Measurements from ENCODE around the gene CHRND. TPM values are rescaled to one million over a fixed set of nuclear protein-coding genes. Genes with fewer than 3 reads are reported as not detected.
A peak's percentile ranks its signal among the peaks of the same experiment; 100 is the strongest.

Gene CHRND
- total RNA-seq, 1 donor from 2014 or later: not detected

DNA sequence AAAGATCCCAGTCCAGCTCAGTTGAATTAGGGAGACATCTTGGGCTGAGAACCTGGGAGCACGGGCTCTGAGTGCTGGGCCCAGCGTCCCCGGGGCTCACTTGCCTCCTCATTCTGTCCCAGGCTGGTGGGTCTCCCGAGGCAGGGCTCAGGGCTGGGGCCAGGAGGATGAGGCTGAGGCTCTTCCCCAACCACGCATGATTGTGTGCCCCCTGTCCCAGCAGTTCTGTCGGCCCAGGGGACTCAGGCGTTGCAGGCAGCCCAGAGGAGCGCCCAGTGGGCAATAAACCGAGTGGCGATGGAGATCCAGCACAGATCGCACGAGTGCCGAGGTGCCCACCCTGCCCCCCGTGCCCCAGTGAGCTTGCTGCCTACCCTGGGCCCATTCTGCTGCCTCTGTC lies 4.9 kb upstream of the CHRND start:
- no peaks in the 10 kb centered on the region for H3K9me3 ChIP-seq
- ATAC-seq (no peak), DNase-seq (no peak)
- no peak overlapping the region for H3K4me3 ChIP-seq
- peaks cover 62% of the 10 kb centered on the region for H3K27me3 ChIP-seq
- no peak overlapping the region for H3K27ac ChIP-seq
- intact Hi-C loops (cut with DNase I): loop anchor here (10.0 kb wide), 1 partner anchor 616 kb away; no protein-coding TSS in a partner anchor
- TF ChIP-seq, protein P1, sequence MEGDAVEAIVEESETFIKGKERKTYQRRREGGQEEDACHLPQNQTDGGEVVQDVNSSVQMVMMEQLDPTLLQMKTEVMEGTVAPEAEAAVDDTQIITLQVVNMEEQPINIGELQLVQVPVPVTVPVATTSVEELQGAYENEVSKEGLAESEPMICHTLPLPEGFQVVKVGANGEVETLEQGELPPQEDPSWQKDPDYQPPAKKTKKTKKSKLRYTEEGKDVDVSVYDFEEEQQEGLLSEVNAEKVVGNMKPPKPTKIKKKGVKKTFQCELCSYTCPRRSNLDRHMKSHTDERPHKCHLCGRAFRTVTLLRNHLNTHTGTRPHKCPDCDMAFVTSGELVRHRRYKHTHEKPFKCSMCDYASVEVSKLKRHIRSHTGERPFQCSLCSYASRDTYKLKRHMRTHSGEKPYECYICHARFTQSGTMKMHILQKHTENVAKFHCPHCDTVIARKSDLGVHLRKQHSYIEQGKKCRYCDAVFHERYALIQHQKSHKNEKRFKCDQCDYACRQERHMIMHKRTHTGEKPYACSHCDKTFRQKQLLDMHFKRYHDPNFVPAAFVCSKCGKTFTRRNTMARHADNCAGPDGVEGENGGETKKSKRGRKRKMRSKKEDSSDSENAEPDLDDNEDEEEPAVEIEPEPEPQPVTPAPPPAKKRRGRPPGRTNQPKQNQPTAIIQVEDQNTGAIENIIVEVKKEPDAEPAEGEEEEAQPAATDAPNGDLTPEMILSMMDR (IDR thresholded peaks at IDR 0.05): no peak
- peaks cover 15% of the 10 kb centered on the region for H3K4me1 ChIP-seq
- H3K36me3 ChIP-seq: no peaks in the 10 kb centered on the region

DNA sequence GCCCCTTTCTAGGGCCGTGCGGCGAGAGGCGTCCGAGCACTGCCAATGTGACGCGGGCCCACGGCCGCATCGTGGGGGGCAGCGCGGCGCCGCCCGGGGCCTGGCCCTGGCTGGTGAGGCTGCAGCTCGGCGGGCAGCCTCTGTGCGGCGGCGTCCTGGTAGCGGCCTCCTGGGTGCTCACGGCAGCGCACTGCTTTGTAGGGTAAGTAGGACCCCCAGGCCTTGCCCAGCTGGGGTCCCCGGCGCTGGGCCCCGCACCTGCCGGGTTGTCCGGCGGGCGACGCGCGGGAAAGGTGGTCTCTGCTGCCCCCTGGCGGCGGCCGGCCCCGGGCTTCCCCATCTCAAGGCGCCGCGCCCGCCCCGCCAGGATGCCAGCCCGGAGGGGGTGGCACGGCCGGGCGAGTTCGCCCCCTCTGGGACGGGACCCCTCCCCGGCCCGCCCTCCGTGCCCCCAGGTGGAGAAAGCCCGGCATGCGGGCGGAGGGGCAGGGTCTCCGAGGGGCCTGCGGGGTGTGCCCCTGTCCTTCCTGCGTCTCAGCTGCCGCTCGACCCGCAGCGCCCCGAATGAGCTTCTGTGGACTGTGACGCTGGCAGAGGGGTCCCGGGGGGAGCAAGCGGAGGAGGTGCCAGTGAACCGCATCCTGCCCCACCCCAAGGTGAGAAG lies 3.9 kb upstream of the CHRND start:
- peaks cover 15% of the 10 kb centered on the region for H3K4me1 ChIP-seq
- H3K4me3 ChIP-seq: peak overlapping the region; percentile 14
- no peaks in the 10 kb centered on the region for H3K36me3 ChIP-seq
- peak; percentile 79 for DNase-seq
- peaks cover 69% of the 10 kb centered on the region for H3K27me3 ChIP-seq
- no peak overlapping the region for H3K27ac ChIP-seq
- no peaks in the 10 kb centered on the region for H3K9me3 ChIP-seq
- intact Hi-C loops (cut with DNase I): loop anchor here (10.0 kb wide), 1 partner anchor 617 kb away; no protein-coding TSS in a partner anchor
- TF ChIP-seq, protein P1 (IDR thresholded peaks at IDR 0.05): peak; percentile 92
- ATAC-seq: peak; percentile 75

DNA sequence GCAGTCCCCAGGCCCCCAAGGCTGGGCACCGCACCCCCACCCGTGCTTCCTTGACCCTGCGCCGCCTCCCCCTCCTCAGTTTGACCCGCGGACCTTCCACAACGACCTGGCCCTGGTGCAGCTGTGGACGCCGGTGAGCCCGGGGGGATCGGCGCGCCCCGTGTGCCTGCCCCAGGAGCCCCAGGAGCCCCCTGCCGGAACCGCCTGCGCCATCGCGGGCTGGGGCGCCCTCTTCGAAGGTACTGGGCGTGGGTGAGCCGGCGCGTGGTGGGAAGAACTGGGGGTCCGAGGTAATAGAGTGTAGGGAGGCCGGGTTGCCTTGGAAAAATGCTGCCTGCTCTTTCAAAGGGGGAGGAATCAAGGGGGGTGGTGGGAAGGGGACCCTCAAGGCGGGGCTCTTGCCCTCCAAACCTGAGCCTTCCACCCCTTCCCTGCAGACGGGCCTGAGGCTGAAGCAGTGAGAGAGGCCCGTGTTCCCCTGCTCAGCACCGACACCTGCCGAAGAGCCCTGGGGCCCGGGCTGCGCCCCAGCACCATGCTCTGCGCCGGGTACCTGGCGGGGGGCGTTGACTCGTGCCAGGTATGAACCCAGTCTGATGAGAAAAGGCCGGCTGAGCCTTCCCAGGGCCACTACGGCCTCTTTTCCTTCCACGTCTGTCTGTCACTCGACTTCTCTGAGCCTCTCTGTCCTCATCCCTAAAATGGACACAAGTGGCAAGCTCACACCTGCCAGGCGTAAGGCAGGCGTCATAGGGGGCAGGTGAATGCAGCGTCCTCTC lies 3.1 kb upstream of the CHRND start:
- no peak overlapping the region for H3K4me3 ChIP-seq
- no peaks in the 10 kb centered on the region for H3K9me3 ChIP-seq
- peaks cover 15% of the 10 kb centered on the region for H3K4me1 ChIP-seq
- ATAC-seq (no peak), DNase-seq (no peak)
- peaks cover 69% of the 10 kb centered on the region for H3K27me3 ChIP-seq
- TF ChIP-seq, protein P1 (IDR thresholded peaks at IDR 0.05): no peak
- intact Hi-C loops (cut with DNase I): loop anchor here (10.0 kb wide), 1 partner anchor 618 kb away; no protein-coding TSS in a partner anchor
- H3K27ac ChIP-seq: no peak overlapping the region
- H3K36me3 ChIP-seq: no peaks in the 10 kb centered on the region

DNA sequence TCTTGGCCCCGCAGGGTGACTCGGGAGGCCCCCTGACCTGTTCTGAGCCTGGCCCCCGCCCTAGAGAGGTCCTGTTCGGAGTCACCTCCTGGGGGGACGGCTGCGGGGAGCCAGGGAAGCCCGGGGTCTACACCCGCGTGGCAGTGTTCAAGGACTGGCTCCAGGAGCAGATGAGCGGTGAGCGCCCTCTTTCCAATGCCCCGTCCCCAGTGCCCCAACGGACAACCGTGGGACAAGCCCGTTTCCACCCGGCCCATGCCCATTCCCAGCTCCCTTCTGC lies 2.6 kb upstream of the CHRND start:
- DNase-seq (no peak), ATAC-seq (no peak)
- no peak overlapping the region for H3K4me3 ChIP-seq
- no peaks in the 10 kb centered on the region for H3K9me3 ChIP-seq
- H3K4me1 ChIP-seq: peaks cover 15% of the 10 kb centered on the region
- TF ChIP-seq, protein P1 (IDR thresholded peaks at IDR 0.05): no peak
- H3K27me3 ChIP-seq: peaks cover 69% of the 10 kb centered on the region
- no peak overlapping the region for H3K27ac ChIP-seq
- no peaks in the 10 kb centered on the region for H3K36me3 ChIP-seq
- intact Hi-C loops (cut with DNase I): loop anchor here (10.0 kb wide), 1 partner anchor 619 kb away; no protein-coding TSS in a partner anchor

DNA sequence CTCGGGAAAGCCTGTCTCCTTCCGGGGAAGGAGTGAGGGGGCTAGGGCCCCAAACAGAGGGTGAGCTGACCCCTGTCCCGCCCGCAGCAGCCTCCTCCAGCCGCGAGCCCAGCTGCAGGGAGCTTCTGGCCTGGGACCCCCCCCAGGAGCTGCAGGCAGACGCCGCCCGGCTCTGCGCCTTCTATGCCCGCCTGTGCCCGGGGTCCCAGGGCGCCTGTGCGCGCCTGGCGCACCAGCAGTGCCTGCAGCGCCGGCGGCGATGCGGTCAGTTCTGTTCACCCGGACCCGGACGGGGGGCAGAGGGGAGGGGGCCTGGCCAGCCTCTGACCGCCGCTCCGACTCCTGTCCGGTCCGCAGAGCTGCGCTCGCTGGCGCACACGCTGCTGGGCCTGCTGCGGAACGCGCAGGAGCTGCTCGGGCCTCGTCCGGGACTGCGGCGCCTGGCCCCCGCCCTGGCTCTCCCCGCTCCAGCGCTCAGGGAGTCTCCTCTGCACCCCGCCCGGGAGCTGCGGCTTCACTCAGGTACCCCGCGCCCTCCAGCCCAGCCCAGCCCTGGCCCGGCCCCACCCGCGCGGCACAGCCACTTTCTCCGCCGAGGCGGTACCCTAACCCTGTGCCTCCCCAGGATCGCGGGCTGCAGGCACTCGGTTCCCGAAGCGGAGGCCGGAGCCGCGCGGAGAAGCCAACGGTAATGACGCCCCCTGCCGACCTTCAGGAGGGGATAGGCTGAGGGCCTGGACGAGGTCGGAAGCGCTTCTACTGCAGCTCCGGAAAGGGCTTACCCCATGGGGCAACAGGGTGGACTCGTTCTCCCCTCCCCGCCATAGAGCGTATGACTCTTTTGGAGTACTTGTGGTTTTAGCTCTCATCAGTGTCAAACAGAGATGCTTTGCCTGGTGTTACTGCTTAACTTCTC lies 2.0 kb upstream of the CHRND start:
- Histone ChIP-seq H3K9me3 (no peaks in the 10 kb centered on the region), H3K4me3 (no peak overlapping the region), H3K36me3 (no peaks in the 10 kb centered on the region), H3K27ac (no peak overlapping the region), H3K27me3 (peaks cover 69% of the 10 kb centered on the region), H3K4me1 (peaks cover 15% of the 10 kb centered on the region)
- intact Hi-C loops (cut with DNase I): loop anchor here (10.0 kb wide), 1 partner anchor 619 kb away; no protein-coding TSS in a partner anchor
- TF ChIP-seq, protein P1 (IDR thresholded peaks at IDR 0.05): no peak
- no peak for ATAC-seq
- no peak for DNase-seq
